Peyer's patch (tissue), 4 donors: ENCODE results near the gene MPP1.

Experiments used
- POLR2A ChIP-seq, 2 donors: fragments of 450-650 bp; IDR thresholded peaks; one replicate each; pipeline ENCODE4 v1.5.1; 2017; ENCODE audit warnings: antibody characterized with exemption in 2 of 2, mild to moderate bottlenecking in 2 of 2, moderate library complexity in 2 of 2
- TF ChIP-seq, protein P1 (sequence below), 6 experiments: fragments of 450-650 bp in 4 of 6; fragments of 200-600 bp in 2 of 6; sonication (generic) in 1 of 6; IDR thresholded peaks; one replicate each; pipeline ENCODE4 v1.5.1; 2017 to 2019; ENCODE audit warnings: antibody characterized with exemption in 6 of 6, mild to moderate bottlenecking in 3 of 6, moderate library complexity in 1 of 6

DNA sequence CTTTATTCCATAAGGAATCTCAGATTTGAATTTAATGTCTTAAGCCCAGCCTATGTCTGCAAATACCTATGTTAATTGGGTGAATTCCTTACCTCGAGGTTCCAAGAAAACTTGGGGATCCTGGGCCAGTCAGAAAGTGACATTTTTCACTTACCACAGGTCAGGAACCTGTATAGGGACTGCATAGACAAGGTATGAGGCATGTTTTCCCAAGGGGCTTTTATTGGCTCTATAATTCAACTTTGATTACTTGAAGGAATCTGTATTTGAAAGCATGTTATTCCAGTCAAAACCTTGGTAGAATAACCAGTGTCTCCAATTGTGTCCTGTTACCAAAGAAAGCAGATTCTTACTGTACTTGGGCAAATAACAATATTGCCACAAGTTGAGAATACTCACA lies 8.5 kb upstream of the MPP1 start:
- no peak for TF ChIP-seq POLR2A (IDR thresholded peaks at IDR 0.05)
- TF ChIP-seq, protein P1, sequence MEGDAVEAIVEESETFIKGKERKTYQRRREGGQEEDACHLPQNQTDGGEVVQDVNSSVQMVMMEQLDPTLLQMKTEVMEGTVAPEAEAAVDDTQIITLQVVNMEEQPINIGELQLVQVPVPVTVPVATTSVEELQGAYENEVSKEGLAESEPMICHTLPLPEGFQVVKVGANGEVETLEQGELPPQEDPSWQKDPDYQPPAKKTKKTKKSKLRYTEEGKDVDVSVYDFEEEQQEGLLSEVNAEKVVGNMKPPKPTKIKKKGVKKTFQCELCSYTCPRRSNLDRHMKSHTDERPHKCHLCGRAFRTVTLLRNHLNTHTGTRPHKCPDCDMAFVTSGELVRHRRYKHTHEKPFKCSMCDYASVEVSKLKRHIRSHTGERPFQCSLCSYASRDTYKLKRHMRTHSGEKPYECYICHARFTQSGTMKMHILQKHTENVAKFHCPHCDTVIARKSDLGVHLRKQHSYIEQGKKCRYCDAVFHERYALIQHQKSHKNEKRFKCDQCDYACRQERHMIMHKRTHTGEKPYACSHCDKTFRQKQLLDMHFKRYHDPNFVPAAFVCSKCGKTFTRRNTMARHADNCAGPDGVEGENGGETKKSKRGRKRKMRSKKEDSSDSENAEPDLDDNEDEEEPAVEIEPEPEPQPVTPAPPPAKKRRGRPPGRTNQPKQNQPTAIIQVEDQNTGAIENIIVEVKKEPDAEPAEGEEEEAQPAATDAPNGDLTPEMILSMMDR (IDR thresholded peaks at IDR 0.05): no peak
